ENCODE results near the gene MICAL3. TPM values are rescaled to one million over a fixed set of nuclear protein-coding genes. Genes with fewer than 3 reads are reported as not detected.
"Not testable (repeated sequence)": the region's sequence is repeated elsewhere in the genome, so short reads cannot be mapped to it uniquely, and the experiment has no call there.

The MICAL3 gene, protein sequence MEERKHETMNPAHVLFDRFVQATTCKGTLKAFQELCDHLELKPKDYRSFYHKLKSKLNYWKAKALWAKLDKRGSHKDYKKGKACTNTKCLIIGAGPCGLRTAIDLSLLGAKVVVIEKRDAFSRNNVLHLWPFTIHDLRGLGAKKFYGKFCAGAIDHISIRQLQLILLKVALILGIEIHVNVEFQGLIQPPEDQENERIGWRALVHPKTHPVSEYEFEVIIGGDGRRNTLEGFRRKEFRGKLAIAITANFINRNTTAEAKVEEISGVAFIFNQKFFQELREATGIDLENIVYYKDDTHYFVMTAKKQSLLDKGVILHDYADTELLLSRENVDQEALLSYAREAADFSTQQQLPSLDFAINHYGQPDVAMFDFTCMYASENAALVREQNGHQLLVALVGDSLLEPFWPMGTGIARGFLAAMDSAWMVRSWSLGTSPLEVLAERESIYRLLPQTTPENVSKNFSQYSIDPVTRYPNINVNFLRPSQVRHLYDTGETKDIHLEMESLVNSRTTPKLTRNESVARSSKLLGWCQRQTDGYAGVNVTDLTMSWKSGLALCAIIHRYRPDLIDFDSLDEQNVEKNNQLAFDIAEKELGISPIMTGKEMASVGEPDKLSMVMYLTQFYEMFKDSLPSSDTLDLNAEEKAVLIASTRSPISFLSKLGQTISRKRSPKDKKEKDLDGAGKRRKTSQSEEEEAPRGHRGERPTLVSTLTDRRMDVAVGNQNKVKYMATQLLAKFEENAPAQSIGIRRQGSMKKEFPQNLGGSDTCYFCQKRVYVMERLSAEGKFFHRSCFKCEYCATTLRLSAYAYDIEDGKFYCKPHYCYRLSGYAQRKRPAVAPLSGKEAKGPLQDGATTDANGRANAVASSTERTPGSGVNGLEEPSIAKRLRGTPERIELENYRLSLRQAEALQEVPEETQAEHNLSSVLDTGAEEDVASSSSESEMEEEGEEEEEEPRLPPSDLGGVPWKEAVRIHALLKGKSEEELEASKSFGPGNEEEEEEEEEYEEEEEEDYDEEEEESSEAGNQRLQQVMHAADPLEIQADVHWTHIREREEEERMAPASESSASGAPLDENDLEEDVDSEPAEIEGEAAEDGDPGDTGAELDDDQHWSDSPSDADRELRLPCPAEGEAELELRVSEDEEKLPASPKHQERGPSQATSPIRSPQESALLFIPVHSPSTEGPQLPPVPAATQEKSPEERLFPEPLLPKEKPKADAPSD (N-terminal part only)
- total RNA-seq (48.7 and 76.9 TPM in 2 replicates), polyA plus RNA-seq (26.6 and 27.3 TPM in 2 replicates)

DNA sequence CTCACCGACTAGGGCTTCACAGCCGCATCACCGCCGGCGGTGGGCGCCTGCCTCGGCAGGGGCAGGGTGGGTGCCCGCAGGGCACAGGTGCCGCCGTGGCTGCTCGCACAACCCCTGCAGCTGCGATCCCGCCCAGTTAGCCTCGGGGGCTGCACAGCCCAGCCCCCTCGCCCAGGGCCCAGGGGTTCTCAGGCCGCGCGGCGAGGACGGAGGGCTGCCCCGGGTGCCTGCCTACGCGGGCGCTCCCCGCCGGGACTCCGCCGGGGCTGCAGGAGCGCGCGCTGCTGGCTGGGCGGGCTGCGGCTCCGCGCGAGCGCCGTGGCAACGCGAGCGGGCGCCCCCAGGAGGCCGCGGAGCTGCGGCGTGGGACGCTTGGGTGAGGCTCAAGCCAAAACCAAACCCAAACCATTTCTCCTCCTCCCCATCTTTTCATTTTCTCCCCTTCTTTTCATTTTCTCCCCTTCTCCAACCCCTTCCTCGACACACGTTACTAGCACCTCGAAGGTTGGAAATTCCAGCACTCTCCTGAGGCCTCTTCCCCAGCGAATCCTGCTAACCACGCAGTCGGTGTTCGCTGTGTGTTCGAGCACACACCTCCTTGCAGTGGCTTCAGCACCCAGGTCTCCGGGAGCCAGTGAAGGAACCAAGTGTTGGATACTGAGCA, at the start of gene MICAL3:
TSS of gene MICAL3 (minus strand) at position 286 of the 664 bp plus-strand sequence. CDS start 117,749 bp downstream, outside the sequence.
- Histone ChIP-seq H3K4me1 (ENCODE audit: low read depth) (no peaks in the 10 kb centered on the region), H3K27me3 (peaks cover 46% of the 10 kb centered on the region), H3K27ac (no peak within 1 kb of the TSS), H3K36me3 (no peaks in the 10 kb centered on the region), H3K4me3 (peak within 1 kb of the TSS; percentile 74), H3K9me3 (ENCODE audit: low read depth) (no peaks in the 10 kb centered on the region)
- peak; percentile 72 to 85 for DNase-seq (ENCODE audit: low read depth in 1 of 2, low spot score in 1 of 2)
- peak; percentile 67 for TF ChIP-seq CTCF (IDR thresholded peaks at IDR 0.05; ENCODE audit: low read depth, low read length)

DNA sequence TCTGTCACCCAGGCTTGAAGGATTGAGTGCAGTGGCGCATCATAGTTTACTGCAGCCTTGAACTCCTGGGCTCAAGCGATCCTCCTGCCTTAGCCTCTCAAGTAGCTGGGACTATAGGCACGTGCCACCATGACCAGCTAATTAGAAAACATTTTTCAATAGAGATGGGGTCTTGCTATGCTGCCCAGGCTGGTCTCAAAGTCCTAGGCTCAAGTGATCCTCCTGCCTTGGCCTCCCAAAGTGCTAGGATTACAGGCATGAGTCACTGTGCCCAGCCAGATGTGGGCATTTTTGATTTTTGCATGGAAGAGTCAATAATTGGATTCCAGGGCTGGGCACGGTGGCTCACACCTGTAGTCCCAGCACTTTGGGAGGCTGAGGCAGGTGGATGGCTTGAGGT, 49.6 kb upstream of the MICAL3 start:
- H3K27ac ChIP-seq; H3K27me3 ChIP-seq; H3K4me1 ChIP-seq (ENCODE audit: low read depth); DNase-seq (ENCODE audit: low read depth in 1 of 2, low spot score in 1 of 2); H3K4me3 ChIP-seq; H3K9me3 ChIP-seq (ENCODE audit: low read depth); H3K36me3 ChIP-seq: not testable (repeated sequence)

- no peak for DNase-seq (ENCODE audit: low read depth in 1 of 2, low spot score in 1 of 2)
- no peaks in the 10 kb centered on the region for H3K36me3 ChIP-seq
- peaks cover 5% of the 10 kb centered on the region for H3K4me1 ChIP-seq (ENCODE audit: low read depth)
- H3K27me3 ChIP-seq = no peaks in the 10 kb centered on the region
- no peaks in the 10 kb centered on the region for H3K9me3 ChIP-seq (ENCODE audit: low read depth)
- H3K4me3 ChIP-seq = no peak overlapping the region
- no peak for TF ChIP-seq CTCF (IDR thresholded peaks at IDR 0.05; ENCODE audit: low read depth, low read length)
- no peak overlapping the region for H3K27ac ChIP-seq
Observed at GRCh38 chr22:18073467-18073866, 49.1 kb upstream of the MICAL3 start.

GRCh38 chr22:18071968-18072310, 47.6 kb upstream of the MICAL3 start:
- no peaks in the 10 kb centered on the region for H3K36me3 ChIP-seq
- DNase-seq (ENCODE audit: low read depth in 1 of 2, low spot score in 1 of 2) = no peak
- H3K9me3 ChIP-seq (ENCODE audit: low read depth) = no peaks in the 10 kb centered on the region
- no peak overlapping the region for H3K27ac ChIP-seq
- peaks cover 5% of the 10 kb centered on the region for H3K4me1 ChIP-seq (ENCODE audit: low read depth)
- no peak for TF ChIP-seq CTCF (IDR thresholded peaks at IDR 0.05; ENCODE audit: low read depth, low read length)
- no peak overlapping the region for H3K4me3 ChIP-seq
- H3K27me3 ChIP-seq = no peaks in the 10 kb centered on the region

DNA sequence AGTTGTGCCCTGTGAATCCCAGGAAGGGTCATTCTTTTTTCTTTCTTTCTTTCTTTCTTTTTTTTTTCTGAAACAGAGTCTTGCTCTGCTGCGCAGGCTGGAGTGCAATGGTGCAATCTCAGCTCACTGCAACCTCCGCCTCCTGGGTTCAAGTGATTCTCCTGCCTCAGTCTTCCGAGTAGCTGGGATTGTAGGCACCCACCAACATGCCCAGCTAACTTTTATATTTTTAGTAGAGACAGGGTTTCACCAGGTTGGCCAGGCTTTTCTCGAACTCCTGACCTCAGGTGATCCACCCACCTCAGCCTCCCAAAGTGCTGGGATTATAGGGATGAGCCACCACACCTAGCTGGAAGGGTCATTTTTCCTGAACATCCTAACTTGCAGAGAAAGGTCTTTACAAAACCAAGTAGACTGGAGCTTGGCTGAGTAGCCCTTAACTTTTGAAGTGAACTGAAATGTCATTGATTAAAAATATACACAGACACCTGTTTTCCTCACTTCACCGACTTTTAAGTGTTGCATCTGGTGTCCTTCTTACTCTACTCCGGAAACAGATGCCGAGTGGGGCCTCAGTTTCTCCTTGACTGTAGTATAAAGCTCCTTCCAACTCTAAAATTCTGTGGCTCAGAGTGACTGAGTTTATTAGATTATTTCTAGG, 47.1 kb upstream of the MICAL3 start:
- not testable (repeated sequence) for H3K4me1 ChIP-seq (ENCODE audit: low read depth); H3K36me3 ChIP-seq; H3K4me3 ChIP-seq; DNase-seq (ENCODE audit: low read depth in 1 of 2, low spot score in 1 of 2); H3K27ac ChIP-seq; H3K9me3 ChIP-seq (ENCODE audit: low read depth); H3K27me3 ChIP-seq
